Upper lobe of right lung (tissue), 1 donor: Measurements from ENCODE around the gene MYH7B. TPM values are rescaled to one million over a fixed set of nuclear protein-coding genes. Genes with fewer than 3 reads are reported as not detected.

ENCODE experiments used
- ATAC-seq: fragments of 200-7000 bp; cut with Tn5 transposase; one replicate; pipeline ENCODE4 v1.9.1; 2020; ENCODE audit warnings: mild to moderate bottlenecking, moderate library complexity
- DNase-seq: peaks from one replicate; pipeline ENCODE4 v3.0.0-alpha.2; 2020
- H3K27ac ChIP-seq: fragments of 200-600 bp; one replicate; pipeline ENCODE4 v1.8.0; 2022
- H3K27me3 ChIP-seq: fragments of 200-600 bp; one replicate; pipeline ENCODE4 v1.8.0; 2022; ENCODE audit warnings: mild to moderate bottlenecking
- H3K36me3 ChIP-seq: fragments of 200-600 bp; one replicate; pipeline ENCODE4 v1.8.0; 2022
- H3K4me1 ChIP-seq: fragments of 200-600 bp; one replicate; pipeline ENCODE4 v1.8.0; 2022
- H3K4me3 ChIP-seq: fragments of 200-600 bp; one replicate; pipeline ENCODE4 v1.8.0; 2022; ENCODE audit warnings: mild to moderate bottlenecking
- H3K9me3 ChIP-seq: fragments of 200-600 bp; one replicate; pipeline ENCODE4 v1.8.0; 2022
- intact Hi-C: fragments of 100-400 bp; cut with DNase I; formaldehyde crosslinking; loops from one replicate; pipeline ENCODE4 v1.11.0; 2022
- total RNA-seq: library from RNA; stranded (reverse); fragmentation: NEBNext Ultra II Directional; extraction: Animal tissue kit (Norgen Biotek cat#: 25700); gene quantifications from one replicate; pipeline ENCODE4 v1.2.1, GENCODE V29; 2021
- TF ChIP-seq, protein P1 (sequence below): fragments of 200-600 bp; IDR thresholded peaks from one replicate; pipeline ENCODE4 v1.8.0; 2022; ENCODE audit warnings: antibody characterized with exemption
- donor health status: DM: no; HTN: yes; CAD: no; lungs with severe emphysema.

The MYH7B gene
- total RNA-seq, 1 donor from 2014 or later, result 1.8 TPM

- intact Hi-C loops, result no loop called here
- DNase-seq, result no peak
- H3K36me3 ChIP-seq, result peaks cover 92% of the 10 kb centered on the region
Measured at GRCh38 chr20:35001596-35002362, 46.1 kb downstream of the MYH7B start.

DNA sequence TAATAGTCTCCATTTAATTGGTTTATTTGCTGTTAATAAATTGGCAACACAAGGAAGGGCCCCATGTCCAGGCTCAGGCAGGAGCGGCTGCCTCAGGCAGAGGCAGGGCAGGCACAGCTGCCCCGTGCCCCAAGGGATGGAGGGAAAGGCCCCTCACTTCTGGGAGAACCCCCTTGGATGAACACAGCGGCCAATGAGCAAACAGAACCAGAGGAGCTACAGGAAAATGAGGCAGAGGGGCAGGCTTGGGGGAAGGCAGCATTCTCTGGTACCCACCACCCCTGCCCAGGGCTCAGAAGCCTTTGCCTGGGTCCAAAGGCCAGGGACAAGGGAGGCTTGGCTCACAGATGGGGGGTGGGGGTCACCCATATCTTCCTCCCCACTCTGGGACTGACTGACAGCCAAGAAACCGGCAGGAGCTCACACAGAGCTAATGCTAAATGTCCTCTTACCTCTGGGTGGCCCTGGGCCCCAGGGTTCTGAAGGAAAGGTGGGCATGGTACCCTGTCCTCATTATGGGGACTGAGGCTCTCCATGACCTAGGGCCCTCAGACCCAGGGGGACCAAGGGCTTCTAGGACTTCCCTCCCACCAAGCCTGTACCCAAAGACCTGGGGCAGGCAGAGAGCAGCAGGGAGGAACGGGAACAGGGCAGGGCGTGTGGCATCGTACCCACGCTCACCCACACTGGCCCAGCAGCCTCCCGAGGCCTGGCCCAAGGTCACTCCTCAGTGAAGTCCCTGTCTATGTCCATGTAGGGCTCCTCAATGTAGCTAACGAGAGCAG, 47.0 kb downstream of the MYH7B start:
- ATAC-seq, result no peak
- Histone ChIP-seq H3K27ac (no peak overlapping the region), H3K9me3 (no peaks in the 10 kb centered on the region), H3K4me3 (no peak overlapping the region), H3K4me1 (no peaks in the 10 kb centered on the region), H3K27me3 (no peaks in the 10 kb centered on the region), H3K36me3 (peaks cover 98% of the 10 kb centered on the region)
- DNase-seq, result no peak
- intact Hi-C loops, result no loop called here
- TF ChIP-seq, protein P1, sequence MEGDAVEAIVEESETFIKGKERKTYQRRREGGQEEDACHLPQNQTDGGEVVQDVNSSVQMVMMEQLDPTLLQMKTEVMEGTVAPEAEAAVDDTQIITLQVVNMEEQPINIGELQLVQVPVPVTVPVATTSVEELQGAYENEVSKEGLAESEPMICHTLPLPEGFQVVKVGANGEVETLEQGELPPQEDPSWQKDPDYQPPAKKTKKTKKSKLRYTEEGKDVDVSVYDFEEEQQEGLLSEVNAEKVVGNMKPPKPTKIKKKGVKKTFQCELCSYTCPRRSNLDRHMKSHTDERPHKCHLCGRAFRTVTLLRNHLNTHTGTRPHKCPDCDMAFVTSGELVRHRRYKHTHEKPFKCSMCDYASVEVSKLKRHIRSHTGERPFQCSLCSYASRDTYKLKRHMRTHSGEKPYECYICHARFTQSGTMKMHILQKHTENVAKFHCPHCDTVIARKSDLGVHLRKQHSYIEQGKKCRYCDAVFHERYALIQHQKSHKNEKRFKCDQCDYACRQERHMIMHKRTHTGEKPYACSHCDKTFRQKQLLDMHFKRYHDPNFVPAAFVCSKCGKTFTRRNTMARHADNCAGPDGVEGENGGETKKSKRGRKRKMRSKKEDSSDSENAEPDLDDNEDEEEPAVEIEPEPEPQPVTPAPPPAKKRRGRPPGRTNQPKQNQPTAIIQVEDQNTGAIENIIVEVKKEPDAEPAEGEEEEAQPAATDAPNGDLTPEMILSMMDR, result no peak

More at GRCh38 chr20:35001596-35002362, 46.1 kb downstream of the MYH7B start:
- no peak for ATAC-seq
- Histone ChIP-seq H3K27me3 (no peaks in the 10 kb centered on the region), H3K4me3 (no peak overlapping the region), H3K27ac (no peak overlapping the region), H3K9me3 (no peaks in the 10 kb centered on the region), H3K4me1 (no peaks in the 10 kb centered on the region)
- TF ChIP-seq, protein P1, result peak; percentile 7

- Histone ChIP-seq H3K36me3 (peaks cover 100% of the 10 kb centered on the region), H3K27me3 (no peaks in the 10 kb centered on the region), H3K4me1 (no peaks in the 10 kb centered on the region), H3K9me3 (no peaks in the 10 kb centered on the region), H3K27ac (no peak overlapping the region), H3K4me3 (no peak overlapping the region)
- ATAC-seq (no peak), DNase-seq (peak; percentile 48)
- intact Hi-C loops, result no loop called here
- TF ChIP-seq, protein P1, result no peak
Measured at GRCh38 chr20:35003211-35004031, 47.8 kb downstream of the MYH7B start.

DNA sequence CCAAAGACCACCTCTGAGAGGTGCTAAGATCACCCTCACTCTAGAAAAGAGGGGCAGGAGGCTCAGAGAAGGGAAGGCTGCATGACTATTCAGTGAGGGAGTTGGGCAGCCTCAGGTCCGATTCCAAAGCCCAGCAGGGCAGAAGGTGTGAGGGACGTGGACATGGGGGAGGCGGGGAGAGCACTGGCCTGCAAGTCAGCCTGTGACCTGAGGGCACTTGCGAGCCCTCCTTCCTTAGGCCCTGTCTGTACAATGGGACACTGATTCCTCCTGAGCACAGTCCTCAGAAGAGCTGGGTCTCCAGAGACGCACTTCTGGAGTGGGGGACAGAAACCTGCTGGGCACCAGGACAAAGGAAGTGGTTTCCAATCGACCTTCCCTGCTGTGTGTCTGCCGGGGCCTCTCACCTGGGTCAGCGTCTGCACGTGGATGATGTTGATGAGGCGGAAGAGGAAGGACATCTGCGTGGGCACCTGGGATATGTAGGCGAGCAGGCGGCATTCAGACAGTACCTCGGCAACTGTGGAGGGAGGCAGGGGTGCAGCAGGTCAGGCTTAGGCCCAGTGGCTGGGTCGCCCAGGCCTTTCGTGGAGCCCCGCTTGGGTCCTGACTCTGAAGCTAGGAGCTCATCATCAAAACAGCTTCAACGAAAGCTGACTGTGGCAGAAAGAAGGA, 48.5 kb downstream of the MYH7B start:
- DNase-seq, result peak; percentile 53
- H3K27me3 ChIP-seq, result no peaks in the 10 kb centered on the region
- no peak overlapping the region for H3K27ac ChIP-seq
- ATAC-seq, result no peak
- H3K4me3 ChIP-seq, result no peak overlapping the region
- no peaks in the 10 kb centered on the region for H3K9me3 ChIP-seq
- H3K36me3 ChIP-seq, result peaks cover 100% of the 10 kb centered on the region
- intact Hi-C loops, result no loop called here
- TF ChIP-seq, protein P1, result no peak
- no peaks in the 10 kb centered on the region for H3K4me1 ChIP-seq

GRCh38 chr20:35004749-35005462, 49.2 kb downstream of the MYH7B start:
- intact Hi-C loops, result no loop called here
- TF ChIP-seq, protein P1, result no peak
- Histone ChIP-seq H3K4me1 (no peaks in the 10 kb centered on the region), H3K27ac (no peak overlapping the region), H3K4me3 (no peak overlapping the region), H3K36me3 (peaks cover 100% of the 10 kb centered on the region), H3K9me3 (no peaks in the 10 kb centered on the region), H3K27me3 (no peaks in the 10 kb centered on the region)
- no peak for ATAC-seq
- no peak for DNase-seq
